GM12878 (cell line): Measurements from ENCODE around the gene ZNF709.

ENCODE experiments used
- GABPA ChIP-seq: IDR thresholded peaks from 2 replicates; pipeline ENCODE4 v1.6.1; 2014; ENCODE audit warnings: antibody characterized with exemption, low read depth, mild to moderate bottlenecking, inconsistent platforms
- JUNB ChIP-seq: IDR thresholded peaks from 2 replicates; pipeline ENCODE4 v1.6.1; 2016; ENCODE audit warnings: antibody characterized with exemption, mild to moderate bottlenecking
- JUND ChIP-seq: IDR thresholded peaks from 2 replicates; pipeline ENCODE4 v1.6.1; 2012; ENCODE audit warnings: low read depth, mild to moderate bottlenecking, low read length, improper control_type of control experiment, moderate library complexity
- MXI1 ChIP-seq: fragments of 150-350 bp; IDR thresholded peaks from 2 replicates; pipeline ENCODE4 v1.6.1; 2011; ENCODE audit warnings: low read depth, mild to moderate bottlenecking, inconsistent platforms, low read length, improper control_type of control experiment
- NFXL1 ChIP-seq: fragments of 450-650 bp; IDR thresholded peaks from 2 replicates; pipeline ENCODE4 v1.6.1; 2017; ENCODE audit warnings: antibody characterized with exemption, mild to moderate bottlenecking, borderline replicate concordance
- PAX5 ChIP-seq: IDR thresholded peaks from 2 replicates; pipeline ENCODE4 v1.6.1; 2011; ENCODE audit warnings: low read depth, low read length, borderline replicate concordance
- POLR2AphosphoS5 ChIP-seq: IDR thresholded peaks from 2 replicates; pipeline ENCODE4 v1.6.1; 2011; ENCODE audit warnings: mild to moderate bottlenecking, low read length, inconsistent platforms
- SIX5 ChIP-seq: IDR thresholded peaks from 2 replicates; pipeline ENCODE4 v1.6.1; 2011; ENCODE audit warnings: mild to moderate bottlenecking, low read depth, low read length, moderate library complexity; ENCODE audit not compliant: severe bottlenecking
- WRNIP1 ChIP-seq: IDR thresholded peaks from 2 replicates; pipeline ENCODE4 v1.6.1; 2011; ENCODE audit warnings: low read depth, low read length, improper control_type of control experiment, borderline replicate concordance
- TF ChIP-seq, protein P1 (sequence below): IDR thresholded peaks from 2 replicates; pipeline ENCODE4 v1.6.1; 2011; ENCODE audit warnings: mild to moderate bottlenecking, low read depth, low read length, moderate library complexity; ENCODE audit not compliant: insufficient replicate concordance
- TF ChIP-seq, protein P2 (sequence below): IDR thresholded peaks from 2 replicates; pipeline ENCODE4 v1.6.1; 2012; ENCODE audit warnings: mild to moderate bottlenecking, low read depth, low read length
- TF ChIP-seq, protein P3 (sequence below), 3 experiments: IDR thresholded peaks in 2 of 3; conservative IDR thresholded peaks in 1 of 3; 2 replicates each; pipeline ENCODE4 v1.5.1; 2011; ENCODE audit warnings: low read depth in 3 of 3, low read length in 3 of 3, mild to moderate bottlenecking in 3 of 3, control low read depth in 2 of 3, moderate library complexity in 2 of 3, inconsistent platforms in 1 of 3, mixed read lengths in 1 of 3; ENCODE audit not compliant: control insufficient read depth in 2 of 3, insufficient read depth in 1 of 3; ENCODE audit errors: extremely low read depth in 1 of 3
- TF ChIP-seq, protein P4 (sequence below): IDR thresholded peaks from 2 replicates; pipeline ENCODE4 v1.6.1; 2011; ENCODE audit warnings: low read depth, low read length, improper control_type of control experiment, borderline replicate concordance
- TF ChIP-seq, protein P5 (sequence below): fragments of 450-650 bp; IDR thresholded peaks from 2 replicates; pipeline ENCODE4 v1.6.1; 2014; ENCODE audit warnings: mild to moderate bottlenecking

DNA sequence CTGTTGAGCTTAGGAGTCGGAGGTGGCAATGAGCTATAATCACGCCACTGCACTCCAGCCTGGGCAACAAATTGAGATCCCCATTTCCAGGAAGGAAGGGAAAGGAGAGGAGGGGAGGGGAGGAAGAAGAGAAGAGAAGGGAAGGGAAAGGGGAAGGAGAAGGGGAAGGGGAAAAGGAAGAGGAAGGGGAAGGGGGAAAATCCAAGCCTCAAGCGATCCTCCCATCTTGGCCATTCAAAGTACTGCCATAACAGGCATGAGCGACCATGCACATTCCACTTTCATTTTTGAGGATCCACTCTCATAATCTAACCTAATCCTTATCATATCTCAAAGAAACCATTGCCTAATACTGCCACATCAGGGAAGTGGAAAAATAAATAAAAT, 58.7 kb downstream of the ZNF709 start:
- TF ChIP-seq, protein P1, sequence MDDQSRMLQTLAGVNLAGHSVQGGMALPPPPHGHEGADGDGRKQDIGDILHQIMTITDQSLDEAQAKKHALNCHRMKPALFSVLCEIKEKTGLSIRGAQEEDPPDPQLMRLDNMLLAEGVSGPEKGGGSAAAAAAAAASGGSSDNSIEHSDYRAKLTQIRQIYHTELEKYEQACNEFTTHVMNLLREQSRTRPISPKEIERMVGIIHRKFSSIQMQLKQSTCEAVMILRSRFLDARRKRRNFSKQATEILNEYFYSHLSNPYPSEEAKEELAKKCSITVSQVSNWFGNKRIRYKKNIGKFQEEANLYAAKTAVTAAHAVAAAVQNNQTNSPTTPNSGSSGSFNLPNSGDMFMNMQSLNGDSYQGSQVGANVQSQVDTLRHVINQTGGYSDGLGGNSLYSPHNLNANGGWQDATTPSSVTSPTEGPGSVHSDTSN: no peak
- TF ChIP-seq, protein P2, sequence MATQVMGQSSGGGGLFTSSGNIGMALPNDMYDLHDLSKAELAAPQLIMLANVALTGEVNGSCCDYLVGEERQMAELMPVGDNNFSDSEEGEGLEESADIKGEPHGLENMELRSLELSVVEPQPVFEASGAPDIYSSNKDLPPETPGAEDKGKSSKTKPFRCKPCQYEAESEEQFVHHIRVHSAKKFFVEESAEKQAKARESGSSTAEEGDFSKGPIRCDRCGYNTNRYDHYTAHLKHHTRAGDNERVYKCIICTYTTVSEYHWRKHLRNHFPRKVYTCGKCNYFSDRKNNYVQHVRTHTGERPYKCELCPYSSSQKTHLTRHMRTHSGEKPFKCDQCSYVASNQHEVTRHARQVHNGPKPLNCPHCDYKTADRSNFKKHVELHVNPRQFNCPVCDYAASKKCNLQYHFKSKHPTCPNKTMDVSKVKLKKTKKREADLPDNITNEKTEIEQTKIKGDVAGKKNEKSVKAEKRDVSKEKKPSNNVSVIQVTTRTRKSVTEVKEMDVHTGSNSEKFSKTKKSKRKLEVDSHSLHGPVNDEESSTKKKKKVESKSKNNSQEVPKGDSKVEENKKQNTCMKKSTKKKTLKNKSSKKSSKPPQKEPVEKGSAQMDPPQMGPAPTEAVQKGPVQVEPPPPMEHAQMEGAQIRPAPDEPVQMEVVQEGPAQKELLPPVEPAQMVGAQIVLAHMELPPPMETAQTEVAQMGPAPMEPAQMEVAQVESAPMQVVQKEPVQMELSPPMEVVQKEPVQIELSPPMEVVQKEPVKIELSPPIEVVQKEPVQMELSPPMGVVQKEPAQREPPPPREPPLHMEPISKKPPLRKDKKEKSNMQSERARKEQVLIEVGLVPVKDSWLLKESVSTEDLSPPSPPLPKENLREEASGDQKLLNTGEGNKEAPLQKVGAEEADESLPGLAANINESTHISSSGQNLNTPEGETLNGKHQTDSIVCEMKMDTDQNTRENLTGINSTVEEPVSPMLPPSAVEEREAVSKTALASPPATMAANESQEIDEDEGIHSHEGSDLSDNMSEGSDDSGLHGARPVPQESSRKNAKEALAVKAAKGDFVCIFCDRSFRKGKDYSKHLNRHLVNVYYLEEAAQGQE: no peak
- no peak for TF ChIP-seq PAX5
- TF ChIP-seq GABPA: no peak
- no peak for TF ChIP-seq SIX5
- TF ChIP-seq, protein P3, sequence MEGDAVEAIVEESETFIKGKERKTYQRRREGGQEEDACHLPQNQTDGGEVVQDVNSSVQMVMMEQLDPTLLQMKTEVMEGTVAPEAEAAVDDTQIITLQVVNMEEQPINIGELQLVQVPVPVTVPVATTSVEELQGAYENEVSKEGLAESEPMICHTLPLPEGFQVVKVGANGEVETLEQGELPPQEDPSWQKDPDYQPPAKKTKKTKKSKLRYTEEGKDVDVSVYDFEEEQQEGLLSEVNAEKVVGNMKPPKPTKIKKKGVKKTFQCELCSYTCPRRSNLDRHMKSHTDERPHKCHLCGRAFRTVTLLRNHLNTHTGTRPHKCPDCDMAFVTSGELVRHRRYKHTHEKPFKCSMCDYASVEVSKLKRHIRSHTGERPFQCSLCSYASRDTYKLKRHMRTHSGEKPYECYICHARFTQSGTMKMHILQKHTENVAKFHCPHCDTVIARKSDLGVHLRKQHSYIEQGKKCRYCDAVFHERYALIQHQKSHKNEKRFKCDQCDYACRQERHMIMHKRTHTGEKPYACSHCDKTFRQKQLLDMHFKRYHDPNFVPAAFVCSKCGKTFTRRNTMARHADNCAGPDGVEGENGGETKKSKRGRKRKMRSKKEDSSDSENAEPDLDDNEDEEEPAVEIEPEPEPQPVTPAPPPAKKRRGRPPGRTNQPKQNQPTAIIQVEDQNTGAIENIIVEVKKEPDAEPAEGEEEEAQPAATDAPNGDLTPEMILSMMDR (IDR thresholded peaks at IDR 0.05 in 2 of 3, conservative IDR thresholded peaks at IDR 0.05 in 1 of 3; ENCODE audit: control insufficient read depth in 2 of 3, extremely low read depth in 1 of 3, insufficient read depth in 1 of 3, low read depth in 3 of 3, low read length in 3 of 3): no peak
- TF ChIP-seq JUND: no peak
- TF ChIP-seq, protein P4, sequence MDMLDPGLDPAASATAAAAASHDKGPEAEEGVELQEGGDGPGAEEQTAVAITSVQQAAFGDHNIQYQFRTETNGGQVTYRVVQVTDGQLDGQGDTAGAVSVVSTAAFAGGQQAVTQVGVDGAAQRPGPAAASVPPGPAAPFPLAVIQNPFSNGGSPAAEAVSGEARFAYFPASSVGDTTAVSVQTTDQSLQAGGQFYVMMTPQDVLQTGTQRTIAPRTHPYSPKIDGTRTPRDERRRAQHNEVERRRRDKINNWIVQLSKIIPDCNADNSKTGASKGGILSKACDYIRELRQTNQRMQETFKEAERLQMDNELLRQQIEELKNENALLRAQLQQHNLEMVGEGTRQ: no peak
- TF ChIP-seq JUNB: no peak
- TF ChIP-seq, protein P5, sequence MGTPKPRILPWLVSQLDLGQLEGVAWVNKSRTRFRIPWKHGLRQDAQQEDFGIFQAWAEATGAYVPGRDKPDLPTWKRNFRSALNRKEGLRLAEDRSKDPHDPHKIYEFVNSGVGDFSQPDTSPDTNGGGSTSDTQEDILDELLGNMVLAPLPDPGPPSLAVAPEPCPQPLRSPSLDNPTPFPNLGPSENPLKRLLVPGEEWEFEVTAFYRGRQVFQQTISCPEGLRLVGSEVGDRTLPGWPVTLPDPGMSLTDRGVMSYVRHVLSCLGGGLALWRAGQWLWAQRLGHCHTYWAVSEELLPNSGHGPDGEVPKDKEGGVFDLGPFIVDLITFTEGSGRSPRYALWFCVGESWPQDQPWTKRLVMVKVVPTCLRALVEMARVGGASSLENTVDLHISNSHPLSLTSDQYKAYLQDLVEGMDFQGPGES: no peak
- no peak for TF ChIP-seq MXI1
- TF ChIP-seq POLR2AphosphoS5: no peak
- TF ChIP-seq WRNIP1: no peak
- no peak for TF ChIP-seq NFXL1
